Dendritic cell treated with granulocyte-macrophage colony-stimulating factor and Interleukin-4, amounts not matched to agents 40 ng/mL and 50 ng/mL, for 4 days (primary cell): ENCODE data around the gene INSYN2B.

Experiments used
- H3K27ac Mint-ChIP-seq: one replicate; pipeline ENCODE4 v1.8.0; 2022; ENCODE audit warnings: mild to moderate bottlenecking, mixed read lengths
- H3K27me3 Mint-ChIP-seq: one replicate; pipeline ENCODE4 v1.8.0; 2022; ENCODE audit warnings: mild to moderate bottlenecking, mixed read lengths
- H3K36me3 Mint-ChIP-seq: one replicate; pipeline ENCODE4 v1.8.0; 2022; ENCODE audit warnings: low read depth, mixed read lengths
- H3K4me1 Mint-ChIP-seq: one replicate; pipeline ENCODE4 v1.8.0; 2022; ENCODE audit warnings: low read depth, mixed read lengths
- H3K4me3 Mint-ChIP-seq: one replicate; pipeline ENCODE4 v1.8.0; 2022; ENCODE audit warnings: mild to moderate bottlenecking, moderate library complexity, mixed read lengths
- H3K9me3 Mint-ChIP-seq: one replicate; pipeline ENCODE4 v1.8.0; 2022; ENCODE audit warnings: mixed read lengths
- intact Hi-C: fragments of 100-400 bp; cut with micrococcal nuclease; formaldehyde crosslinking; loops from one replicate; pipeline ENCODE4 v1.15.0; 2022

The INSYN2B gene

GRCh38 chr5:169908864-169909263, 71.4 kb downstream of the INSYN2B start:
- intact Hi-C loops = no loop called here
- Mint-ChIP-seq H3K4me1 (no peaks in the 10 kb centered on the region), H3K27me3 (no peaks in the 10 kb centered on the region), H3K27ac (no peak overlapping the region), H3K4me3 (no peak overlapping the region), H3K36me3 (peaks cover 46% of the 10 kb centered on the region), H3K9me3 (no peaks in the 10 kb centered on the region)

- no peak overlapping the region for H3K4me3 Mint-ChIP-seq
- intact Hi-C loops = no loop called here
- no peaks in the 10 kb centered on the region for H3K9me3 Mint-ChIP-seq
- no peak overlapping the region for H3K27ac Mint-ChIP-seq
- peaks cover 54% of the 10 kb centered on the region for H3K36me3 Mint-ChIP-seq
- no peaks in the 10 kb centered on the region for H3K27me3 Mint-ChIP-seq
- H3K4me1 Mint-ChIP-seq = peaks cover 18% of the 10 kb centered on the region
Measured at GRCh38 chr5:169906745-169907649, 73.3 kb downstream of the INSYN2B start.

- intact Hi-C loops = no loop called here
- Mint-ChIP-seq H3K27me3 (no peaks in the 10 kb centered on the region), H3K9me3 (no peaks in the 10 kb centered on the region), H3K4me1 (peaks cover 30% of the 10 kb centered on the region), H3K4me3 (no peak overlapping the region), H3K36me3 (peaks cover 58% of the 10 kb centered on the region), H3K27ac (no peak overlapping the region)
Measured at GRCh38 chr5:169905017-169905416, 75.3 kb downstream of the INSYN2B start.

- peaks cover 58% of the 10 kb centered on the region for H3K36me3 Mint-ChIP-seq
- H3K4me1 Mint-ChIP-seq = peaks cover 30% of the 10 kb centered on the region
- H3K4me3 Mint-ChIP-seq = no peak overlapping the region
- H3K27me3 Mint-ChIP-seq = no peaks in the 10 kb centered on the region
- no peaks in the 10 kb centered on the region for H3K9me3 Mint-ChIP-seq
- no peak overlapping the region for H3K27ac Mint-ChIP-seq
- intact Hi-C loops = no loop called here
Measured at GRCh38 chr5:169904508-169904907, 75.8 kb downstream of the INSYN2B start.

GRCh38 chr5:169904059-169904458, 76.2 kb downstream of the INSYN2B start:
- Mint-ChIP-seq H3K36me3 (peaks cover 61% of the 10 kb centered on the region), H3K27me3 (no peaks in the 10 kb centered on the region), H3K9me3 (no peaks in the 10 kb centered on the region), H3K4me3 (no peak overlapping the region), H3K27ac (no peak overlapping the region), H3K4me1 (peaks cover 30% of the 10 kb centered on the region)
- intact Hi-C loops = no loop called here

- H3K27ac Mint-ChIP-seq = no peak overlapping the region
- intact Hi-C loops = no loop called here
- H3K36me3 Mint-ChIP-seq = peaks cover 62% of the 10 kb centered on the region
- no peaks in the 10 kb centered on the region for H3K9me3 Mint-ChIP-seq
- H3K4me1 Mint-ChIP-seq = peaks cover 30% of the 10 kb centered on the region
- H3K4me3 Mint-ChIP-seq = no peak overlapping the region
- H3K27me3 Mint-ChIP-seq = no peaks in the 10 kb centered on the region
Measured at GRCh38 chr5:169901896-169902295, 78.4 kb downstream of the INSYN2B start.

GRCh38 chr5:169897481-169897880, 82.8 kb downstream of the INSYN2B start:
- H3K4me1 Mint-ChIP-seq = peaks cover 29% of the 10 kb centered on the region
- peaks cover 76% of the 10 kb centered on the region for H3K36me3 Mint-ChIP-seq
- H3K27me3 Mint-ChIP-seq = no peaks in the 10 kb centered on the region

GRCh38 chr5:169895926-169896325, 84.4 kb downstream of the INSYN2B start:
- Mint-ChIP-seq H3K36me3 (peaks cover 74% of the 10 kb centered on the region), H3K9me3 (no peaks in the 10 kb centered on the region), H3K4me3 (no peak overlapping the region), H3K27me3 (no peaks in the 10 kb centered on the region), H3K27ac (no peak overlapping the region), H3K4me1 (peaks cover 17% of the 10 kb centered on the region)
- intact Hi-C loops = no loop called here

More at GRCh38 chr5:169897481-169897880, 82.8 kb downstream of the INSYN2B start:
- intact Hi-C loops = no loop called here
- Mint-ChIP-seq H3K27ac (no peak overlapping the region), H3K9me3 (no peaks in the 10 kb centered on the region), H3K4me3 (no peak overlapping the region)

- peaks cover 24% of the 10 kb centered on the region for H3K4me1 Mint-ChIP-seq
- no peak overlapping the region for H3K4me3 Mint-ChIP-seq
- peaks cover 62% of the 10 kb centered on the region for H3K36me3 Mint-ChIP-seq
- no peak overlapping the region for H3K27ac Mint-ChIP-seq
- no peaks in the 10 kb centered on the region for H3K27me3 Mint-ChIP-seq
- intact Hi-C loops = no loop called here
- H3K9me3 Mint-ChIP-seq = no peaks in the 10 kb centered on the region
Measured at GRCh38 chr5:169893571-169893970, 86.7 kb downstream of the INSYN2B start.

GRCh38 chr5:169893010-169893409, 87.3 kb downstream of the INSYN2B start:
- peaks cover 57% of the 10 kb centered on the region for H3K36me3 Mint-ChIP-seq
- H3K9me3 Mint-ChIP-seq = no peaks in the 10 kb centered on the region
- no peak overlapping the region for H3K4me3 Mint-ChIP-seq
- no peaks in the 10 kb centered on the region for H3K27me3 Mint-ChIP-seq
- H3K27ac Mint-ChIP-seq = no peak overlapping the region
- peaks cover 24% of the 10 kb centered on the region for H3K4me1 Mint-ChIP-seq
- intact Hi-C loops = no loop called here

GRCh38 chr5:169889572-169889971, 90.7 kb downstream of the INSYN2B start:
- Mint-ChIP-seq H3K27me3 (no peaks in the 10 kb centered on the region), H3K9me3 (no peaks in the 10 kb centered on the region), H3K4me3 (no peak overlapping the region), H3K27ac (no peak overlapping the region), H3K36me3 (peaks cover 49% of the 10 kb centered on the region), H3K4me1 (peaks cover 22% of the 10 kb centered on the region)
- intact Hi-C loops = no loop called here

GRCh38 chr5:169886677-169887076, 93.6 kb downstream of the INSYN2B start:
- Mint-ChIP-seq H3K9me3 (no peaks in the 10 kb centered on the region), H3K27ac (no peak overlapping the region), H3K4me1 (peaks cover 36% of the 10 kb centered on the region), H3K36me3 (peaks cover 55% of the 10 kb centered on the region), H3K27me3 (no peaks in the 10 kb centered on the region), H3K4me3 (no peak overlapping the region)
- intact Hi-C loops = no loop called here

- Mint-ChIP-seq H3K27ac (no peak overlapping the region), H3K36me3 (peaks cover 49% of the 10 kb centered on the region), H3K9me3 (no peaks in the 10 kb centered on the region), H3K27me3 (no peaks in the 10 kb centered on the region), H3K4me3 (no peak overlapping the region), H3K4me1 (peaks cover 40% of the 10 kb centered on the region)
- intact Hi-C loops = no loop called here
Measured at GRCh38 chr5:169886033-169886432, 94.3 kb downstream of the INSYN2B start.

- Mint-ChIP-seq H3K27me3 (no peaks in the 10 kb centered on the region), H3K9me3 (no peaks in the 10 kb centered on the region), H3K4me1 (peaks cover 69% of the 10 kb centered on the region), H3K27ac (no peak overlapping the region), H3K36me3 (peaks cover 59% of the 10 kb centered on the region), H3K4me3 (no peak overlapping the region)
- intact Hi-C loops = no loop called here
Measured at GRCh38 chr5:169881702-169882303, 98.5 kb downstream of the INSYN2B start.
